Activated naive CD4-positive, alpha-beta T cell treated with anti-CD3 and anti-CD28 coated beads, Interleukin-2, amount 50 U/mL, for 24 hours (primary cell): ENCODE data around the gene SLC2A13.
"Not testable (repeated sequence)": the region's sequence is repeated elsewhere in the genome, so short reads cannot be mapped to it uniquely, and the experiment has no call there.

Source experiments
- H3K27ac Mint-ChIP-seq: one replicate; pipeline ENCODE4 v1.8.0; 2021; ENCODE audit warnings: mild to moderate bottlenecking, mixed read lengths
- H3K27me3 Mint-ChIP-seq: one replicate; pipeline ENCODE4 v1.8.0; 2021; ENCODE audit warnings: mixed read lengths
- H3K36me3 Mint-ChIP-seq: one replicate; pipeline ENCODE4 v1.8.0; 2021; ENCODE audit warnings: mixed read lengths
- H3K4me1 Mint-ChIP-seq: one replicate; pipeline ENCODE4 v1.8.0; 2021; ENCODE audit warnings: mixed read lengths
- H3K4me3 Mint-ChIP-seq: one replicate; pipeline ENCODE4 v1.8.0; 2021; ENCODE audit warnings: mild to moderate bottlenecking, mixed read lengths
- H3K9me3 Mint-ChIP-seq: one replicate; pipeline ENCODE4 v1.8.0; 2021; ENCODE audit warnings: mixed read lengths

The SLC2A13 gene

GRCh38 chr12:39959031-39959430 is 146.8 kb downstream of the SLC2A13 start:
- H3K9me3 Mint-ChIP-seq, result no peaks in the 10 kb centered on the region
- H3K4me3 Mint-ChIP-seq, result no peak overlapping the region

DNA sequence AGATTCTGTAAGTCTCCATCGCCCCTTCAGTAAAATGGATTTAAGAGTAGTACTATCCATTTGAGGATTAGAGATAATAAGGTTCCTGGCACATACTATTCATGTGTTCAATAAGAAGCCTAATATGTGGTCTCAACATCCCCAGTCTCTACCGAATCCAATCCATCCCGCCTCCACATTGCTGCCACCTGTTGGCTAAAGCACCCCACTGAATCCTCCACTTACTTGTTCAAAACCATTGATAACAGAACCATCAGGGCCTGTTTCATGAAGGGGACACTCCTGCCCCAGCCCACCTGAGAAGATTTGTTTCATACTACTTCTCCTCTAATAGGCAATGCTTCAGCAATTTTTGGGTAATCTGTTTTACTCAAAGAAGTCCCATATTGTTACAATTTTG is 147.5 kb downstream of the SLC2A13 start:
- H3K36me3 Mint-ChIP-seq, result no peaks in the 10 kb centered on the region
- no peaks in the 10 kb centered on the region for H3K27me3 Mint-ChIP-seq
- no peak overlapping the region for H3K27ac Mint-ChIP-seq
- no peaks in the 10 kb centered on the region for H3K4me1 Mint-ChIP-seq
- no peak overlapping the region for H3K4me3 Mint-ChIP-seq
- H3K9me3 Mint-ChIP-seq, result no peaks in the 10 kb centered on the region

More at GRCh38 chr12:39959031-39959430, 146.8 kb downstream of the SLC2A13 start:
- Mint-ChIP-seq H3K27me3 (no peaks in the 10 kb centered on the region), H3K36me3 (no peaks in the 10 kb centered on the region), H3K4me1 (no peaks in the 10 kb centered on the region), H3K27ac (no peak overlapping the region)

DNA sequence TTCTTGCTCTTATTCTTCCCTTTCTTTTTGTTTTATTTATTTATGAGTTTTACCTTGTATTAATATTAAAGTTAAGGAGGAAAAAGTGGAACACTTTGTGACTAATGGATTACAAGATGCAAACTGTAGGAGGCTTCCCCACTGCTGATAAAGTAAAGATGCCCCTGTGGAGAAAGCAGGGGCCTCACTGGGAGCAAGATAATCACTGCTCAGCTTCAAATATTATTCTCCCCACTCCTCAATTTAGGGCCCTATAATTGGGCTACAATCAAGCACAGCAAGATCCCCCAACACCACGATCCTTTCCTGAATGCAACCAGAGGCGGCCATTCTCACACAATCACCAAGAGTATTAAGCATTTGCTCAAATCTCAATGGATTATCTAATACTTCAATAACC is 149.2 kb downstream of the SLC2A13 start:
- Mint-ChIP-seq H3K9me3 (no peaks in the 10 kb centered on the region), H3K27ac (no peak overlapping the region), H3K36me3 (no peaks in the 10 kb centered on the region), H3K4me3 (no peak overlapping the region), H3K27me3 (no peaks in the 10 kb centered on the region), H3K4me1 (no peaks in the 10 kb centered on the region)

DNA sequence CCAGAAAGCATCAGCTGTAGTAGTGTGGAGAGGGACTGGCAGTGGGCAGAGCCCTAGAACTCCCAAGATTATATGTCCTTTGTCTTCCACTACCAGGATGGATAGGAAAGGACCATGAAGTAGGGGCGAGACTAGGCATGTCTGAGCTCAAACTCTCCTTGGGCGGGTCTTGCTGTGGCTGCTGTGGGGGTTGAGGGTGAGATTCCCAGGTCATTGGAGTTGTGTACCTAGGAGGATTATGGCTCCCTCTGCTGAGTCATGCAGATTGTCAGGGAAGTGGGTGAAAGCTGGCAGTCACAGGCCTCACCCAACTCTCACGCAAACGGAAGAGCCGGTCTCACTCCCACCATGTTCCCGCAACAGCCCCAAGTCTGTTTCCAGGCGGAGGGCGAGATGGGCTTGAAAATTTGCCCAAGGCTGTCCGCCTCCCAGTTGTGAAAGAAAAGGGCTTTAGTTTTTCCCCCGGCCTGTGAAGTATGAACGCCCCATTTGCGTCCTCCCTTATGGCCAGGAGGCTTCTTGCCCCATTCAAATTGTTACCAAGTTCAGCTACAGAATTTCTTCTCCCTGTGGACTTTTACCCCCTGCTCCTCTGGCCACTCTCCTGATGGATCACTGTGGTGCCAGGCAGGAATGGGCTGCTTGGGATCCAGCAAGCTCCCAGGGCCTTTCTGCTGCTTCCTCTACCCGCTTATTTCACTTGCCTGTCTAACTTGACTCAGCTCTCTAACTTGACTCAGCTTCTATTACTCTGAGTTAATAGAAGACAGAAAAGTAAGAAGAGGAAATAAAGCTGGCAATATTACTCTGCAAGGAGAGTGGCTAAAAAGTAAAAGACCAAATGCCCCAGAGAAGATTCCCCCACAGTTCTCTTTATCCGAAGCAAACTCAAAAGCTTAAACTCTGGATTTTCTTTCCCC is 159.3 kb downstream of the SLC2A13 start:
- Mint-ChIP-seq H3K36me3 (peaks cover 9% of the 10 kb centered on the region), H3K4me3 (no peak overlapping the region), H3K4me1 (no peaks in the 10 kb centered on the region), H3K27me3 (no peaks in the 10 kb centered on the region), H3K9me3 (peaks cover 14% of the 10 kb centered on the region), H3K27ac (no peak overlapping the region)

GRCh38 chr12:39937119-39937518 is 168.8 kb downstream of the SLC2A13 start:
- H3K36me3 Mint-ChIP-seq, result no peaks in the 10 kb centered on the region
- no peaks in the 10 kb centered on the region for H3K4me1 Mint-ChIP-seq
- H3K27ac Mint-ChIP-seq, result no peak overlapping the region
- H3K27me3 Mint-ChIP-seq, result no peaks in the 10 kb centered on the region
- no peak overlapping the region for H3K4me3 Mint-ChIP-seq
- no peaks in the 10 kb centered on the region for H3K9me3 Mint-ChIP-seq

DNA sequence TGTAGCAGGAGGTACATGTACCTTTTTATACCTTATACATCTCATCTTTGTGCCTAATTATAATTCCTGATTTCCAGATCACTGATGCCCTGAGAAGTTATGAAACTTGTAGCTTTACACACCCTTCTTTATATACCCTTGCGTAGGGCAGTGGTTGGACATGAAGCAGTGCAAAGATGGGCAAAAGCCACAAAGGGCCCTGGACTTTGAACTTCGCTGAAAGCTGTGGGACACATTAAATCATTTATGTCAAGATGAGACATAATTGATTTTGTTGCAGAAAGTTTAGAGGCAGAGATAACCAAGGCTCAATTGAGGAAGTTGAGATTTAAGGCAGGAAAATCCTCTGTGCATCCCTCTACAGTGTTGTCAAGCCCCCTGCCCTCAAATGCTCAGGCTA is 170.0 kb downstream of the SLC2A13 start:
- Mint-ChIP-seq H3K4me3 (no peak overlapping the region), H3K27me3 (no peaks in the 10 kb centered on the region), H3K4me1 (no peaks in the 10 kb centered on the region), H3K9me3 (no peaks in the 10 kb centered on the region), H3K36me3 (no peaks in the 10 kb centered on the region), H3K27ac (no peak overlapping the region)

GRCh38 chr12:39935275-39935674 is 170.6 kb downstream of the SLC2A13 start:
- no peaks in the 10 kb centered on the region for H3K4me1 Mint-ChIP-seq
- no peaks in the 10 kb centered on the region for H3K9me3 Mint-ChIP-seq
- H3K27ac Mint-ChIP-seq, result no peak overlapping the region
- H3K4me3 Mint-ChIP-seq, result no peak overlapping the region
- H3K27me3 Mint-ChIP-seq, result no peaks in the 10 kb centered on the region
- H3K36me3 Mint-ChIP-seq, result no peaks in the 10 kb centered on the region

DNA sequence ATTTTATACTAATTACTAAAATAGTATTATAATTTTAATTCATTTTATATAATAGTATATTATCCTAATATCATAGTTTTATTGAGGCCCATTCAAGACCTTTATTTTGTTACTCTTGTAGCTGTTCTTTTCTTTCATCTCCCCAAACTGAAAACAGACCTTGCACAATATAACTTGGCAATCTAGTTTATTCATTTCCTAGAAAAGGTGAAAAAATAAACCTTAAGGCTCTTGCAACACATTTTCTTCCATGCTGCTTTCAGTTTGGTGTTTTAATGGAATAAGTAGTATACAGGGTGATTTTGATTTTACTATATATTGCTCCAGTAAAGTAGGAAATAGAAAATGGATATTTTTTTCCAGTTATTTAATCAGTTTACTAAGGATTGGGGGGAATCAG is 174.0 kb downstream of the SLC2A13 start:
- Mint-ChIP-seq H3K27me3 (no peaks in the 10 kb centered on the region), H3K4me1 (no peaks in the 10 kb centered on the region), H3K4me3 (no peak overlapping the region), H3K27ac (no peak overlapping the region), H3K36me3 (no peaks in the 10 kb centered on the region), H3K9me3 (no peaks in the 10 kb centered on the region)

DNA sequence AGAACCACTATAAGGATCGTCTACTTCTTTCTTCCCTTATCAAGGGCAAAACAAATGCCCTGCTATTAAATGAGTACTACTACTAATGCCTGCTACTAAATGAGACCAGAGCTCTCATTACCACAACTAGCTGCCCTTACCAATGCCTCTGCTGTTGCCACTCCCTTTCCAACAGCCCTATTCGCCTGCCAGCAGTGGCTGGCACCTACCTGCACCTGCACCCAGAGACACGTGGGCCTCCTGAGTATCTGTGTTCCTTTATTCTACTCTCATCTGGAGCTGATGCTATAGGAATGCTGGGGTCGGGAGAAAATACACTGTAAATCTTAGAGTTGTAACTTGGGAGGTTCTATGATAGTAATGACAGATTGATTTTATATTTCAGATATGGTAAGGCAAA is 174.7 kb downstream of the SLC2A13 start:
- H3K36me3 Mint-ChIP-seq, result no peaks in the 10 kb centered on the region

GRCh38 chr12:39930101-39930500 is 175.8 kb downstream of the SLC2A13 start:
- H3K4me1 Mint-ChIP-seq, result no peaks in the 10 kb centered on the region
- no peaks in the 10 kb centered on the region for H3K27me3 Mint-ChIP-seq
- no peak overlapping the region for H3K27ac Mint-ChIP-seq
- no peak overlapping the region for H3K4me3 Mint-ChIP-seq
- no peaks in the 10 kb centered on the region for H3K36me3 Mint-ChIP-seq
- H3K9me3 Mint-ChIP-seq, result no peaks in the 10 kb centered on the region

More for the DNA sequence above, 174.7 kb downstream of the SLC2A13 start:
- Mint-ChIP-seq H3K4me3 (no peak overlapping the region), H3K4me1 (no peaks in the 10 kb centered on the region), H3K27me3 (no peaks in the 10 kb centered on the region), H3K9me3 (no peaks in the 10 kb centered on the region), H3K27ac (no peak overlapping the region)

GRCh38 chr12:39928181-39928899 is 177.5 kb downstream of the SLC2A13 start:
- Mint-ChIP-seq H3K4me3 (no peak overlapping the region), H3K27me3 (no peaks in the 10 kb centered on the region), H3K9me3 (no peaks in the 10 kb centered on the region), H3K4me1 (no peaks in the 10 kb centered on the region), H3K36me3 (no peaks in the 10 kb centered on the region), H3K27ac (no peak overlapping the region)

DNA sequence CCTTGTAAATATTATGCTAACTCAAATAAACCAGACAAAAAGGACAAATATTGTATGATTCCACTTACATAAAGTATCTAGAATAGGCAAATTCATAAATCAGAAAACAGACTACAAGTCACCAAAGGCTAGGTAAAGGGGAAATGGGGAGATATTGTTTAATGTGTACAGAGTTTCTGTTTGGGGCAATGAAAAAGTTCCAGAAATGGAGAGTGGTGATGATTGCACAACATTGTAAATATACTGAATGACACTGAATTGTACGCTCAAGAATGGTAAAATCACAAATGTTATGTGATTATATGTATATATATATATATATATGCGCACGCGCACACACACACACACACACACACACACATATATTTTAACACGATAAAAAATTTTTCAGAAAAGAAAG is 182.5 kb downstream of the SLC2A13 start:
- Mint-ChIP-seq H3K4me3 (no peak overlapping the region), H3K36me3 (no peaks in the 10 kb centered on the region), H3K9me3 (no peaks in the 10 kb centered on the region), H3K4me1 (no peaks in the 10 kb centered on the region), H3K27ac (no peak overlapping the region), H3K27me3 (no peaks in the 10 kb centered on the region)

GRCh38 chr12:39922598-39922997 is 183.3 kb downstream of the SLC2A13 start:
- not testable (repeated sequence) for H3K9me3 Mint-ChIP-seq, H3K4me1 Mint-ChIP-seq, H3K27me3 Mint-ChIP-seq, H3K36me3 Mint-ChIP-seq, H3K27ac Mint-ChIP-seq, H3K4me3 Mint-ChIP-seq

- Mint-ChIP-seq H3K4me1 (no peaks in the 10 kb centered on the region), H3K9me3 (no peaks in the 10 kb centered on the region), H3K36me3 (no peaks in the 10 kb centered on the region), H3K27ac (no peak overlapping the region), H3K4me3 (no peak overlapping the region), H3K27me3 (no peaks in the 10 kb centered on the region)
These were observed 185.2 kb downstream of the SLC2A13 start for GRCh38 chr12:39920647-39921046.

- Mint-ChIP-seq H3K27ac (no peak overlapping the region), H3K4me1 (no peaks in the 10 kb centered on the region), H3K4me3 (no peak overlapping the region), H3K9me3 (no peaks in the 10 kb centered on the region), H3K27me3 (no peaks in the 10 kb centered on the region), H3K36me3 (no peaks in the 10 kb centered on the region)
These were observed 185.7 kb downstream of the SLC2A13 start for GRCh38 chr12:39920222-39920621.

DNA sequence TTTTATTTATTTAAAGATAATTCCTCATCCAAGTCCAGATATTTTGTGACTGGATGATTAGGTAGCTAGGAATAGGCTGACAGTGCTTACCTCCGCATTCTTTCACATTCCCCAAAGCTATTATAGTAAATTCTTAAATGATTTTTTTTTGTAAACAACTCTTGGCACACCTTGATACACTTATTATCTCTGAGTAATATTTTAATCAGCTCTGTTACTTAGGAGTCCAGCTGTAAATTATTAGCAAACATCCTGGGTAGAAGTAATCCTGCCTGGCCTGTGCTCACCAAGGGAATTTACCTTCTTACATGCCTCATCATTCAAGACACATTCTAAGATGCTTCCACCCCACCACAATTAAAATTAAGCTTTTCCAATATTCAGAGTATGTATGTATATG is 186.1 kb downstream of the SLC2A13 start:
- H3K9me3 Mint-ChIP-seq, result no peaks in the 10 kb centered on the region
- H3K4me1 Mint-ChIP-seq, result no peaks in the 10 kb centered on the region
- H3K27ac Mint-ChIP-seq, result no peak overlapping the region
- H3K36me3 Mint-ChIP-seq, result no peaks in the 10 kb centered on the region
- H3K4me3 Mint-ChIP-seq, result no peak overlapping the region
- no peaks in the 10 kb centered on the region for H3K27me3 Mint-ChIP-seq
